K562 (cell line): ENCODE results near the gene KMT2D. TPM values are rescaled to one million over a fixed set of nuclear protein-coding genes. Genes with fewer than 3 reads are reported as not detected.

Experiments used
- ARID4B ChIP-seq: sonication (generic); formaldehyde crosslinking; IDR thresholded peaks from 2 replicates; pipeline ENCODE4 v1.8.0; 2022; ENCODE audit warnings: mild to moderate bottlenecking, missing genetic modification reagents
- ATF4 ChIP-seq: fragments of 450-650 bp; formaldehyde crosslinking; IDR thresholded peaks from 2 replicates; pipeline ENCODE4 v1.4.0; 2022; ENCODE audit warnings: mild to moderate bottlenecking, moderate library complexity
- C11orf30 ChIP-seq: fragments of 450-650 bp; IDR thresholded peaks from 2 replicates; pipeline ENCODE4 v1.6.1; 2016; ENCODE audit warnings: low read depth, mild to moderate bottlenecking
- CBX1 ChIP-seq: sonication (generic); IDR thresholded peaks from 2 replicates; pipeline ENCODE4 v1.6.1; 2016; ENCODE audit warnings: antibody characterized with exemption, low read depth, mild to moderate bottlenecking
- CCNT2 ChIP-seq: IDR thresholded peaks from 2 replicates; pipeline ENCODE4 v1.6.1; 2011; ENCODE audit warnings: borderline replicate concordance, low read depth, mild to moderate bottlenecking, moderate library complexity, mixed read lengths, low read length; ENCODE audit not compliant: insufficient read length; ENCODE audit errors: extremely low read depth
- CREB1 ChIP-seq, 2 experiments: sonication (generic) in 1 of 2; formaldehyde crosslinking in 1 of 2; IDR thresholded peaks; 2 replicates each; pipeline versions ENCODE4 v1.6.1 to v1.8.0; 2012 to 2022; ENCODE audit warnings: inconsistent platforms in 1 of 2, mild to moderate bottlenecking in 1 of 2, missing genetic modification reagents in 1 of 2, moderate library complexity in 1 of 2
- DNMT1 ChIP-seq: fragments of 450-650 bp; IDR thresholded peaks from 2 replicates; pipeline ENCODE4 v1.6.1; 2016; ENCODE audit warnings: antibody characterized with exemption, mild to moderate bottlenecking
- EP400 ChIP-seq: fragments of 450-650 bp; IDR thresholded peaks from 2 replicates; pipeline ENCODE4 v1.6.1; 2017; ENCODE audit warnings: antibody characterized with exemption, mild to moderate bottlenecking, moderate library complexity
- FOXM1 ChIP-seq, 2 experiments: fragments of 450-650 bp in 1 of 2; sonication (generic) in 1 of 2; formaldehyde crosslinking in 1 of 2; IDR thresholded peaks; 2 replicates each; pipeline versions ENCODE4 v1.6.1 to v1.9.0; 2017 to 2022; ENCODE audit warnings: low read depth in 2 of 2, mild to moderate bottlenecking in 2 of 2, missing genetic modification reagents in 1 of 2, moderate library complexity in 1 of 2
- HCFC1 ChIP-seq: IDR thresholded peaks from 2 replicates; pipeline ENCODE4 v1.6.1; 2012; ENCODE audit warnings: low read depth, low read length, improper control_type of control experiment
- HOXB6 ChIP-seq: fragments of 250-450 bp; sonication (Bioruptor Pico); IDR thresholded peaks from 2 replicates; pipeline ENCODE4 v1.5.1; 2022; ENCODE audit warnings: mild to moderate bottlenecking, borderline replicate concordance
- L3MBTL2 ChIP-seq: fragments of 450-650 bp; IDR thresholded peaks from 2 replicates; pipeline ENCODE4 v1.6.1; 2016; ENCODE audit warnings: mild to moderate bottlenecking, moderate library complexity
- MXI1 ChIP-seq: IDR thresholded peaks from 2 replicates; pipeline ENCODE4 v1.6.1; 2011; ENCODE audit warnings: low read depth, mild to moderate bottlenecking, improper control_type of control experiment, low read length
- PCBP2 ChIP-seq: fragments of 200-400 bp; formaldehyde crosslinking; IDR thresholded peaks from 2 replicates; pipeline ENCODE4 v1.6.1; 2018; ENCODE audit warnings: low read length, low read depth, mild to moderate bottlenecking, moderate library complexity; ENCODE audit not compliant: poor library complexity, severe bottlenecking
- SMARCA4 ChIP-seq: fragments of 450-650 bp; IDR thresholded peaks from 2 replicates; pipeline ENCODE4 v1.6.1; 2016
- SP1 ChIP-seq: sonication (generic); formaldehyde crosslinking; IDR thresholded peaks from 2 replicates; pipeline ENCODE4 v1.8.1; 2022; ENCODE audit warnings: mild to moderate bottlenecking, missing genetic modification reagents
- SRF ChIP-seq, 2 experiments: fragments of 250-450, 450-650 bp in 1 of 2; sonication (Bioruptor Pico) in 1 of 2; sonication (generic) in 1 of 2; formaldehyde crosslinking; IDR thresholded peaks; 2 replicates each; pipeline versions ENCODE4 v1.5.0 to v1.5.1; 2020 to 2022; ENCODE audit warnings: mild to moderate bottlenecking in 1 of 2, missing genetic modification reagents in 1 of 2
- SUPT5H ChIP-seq: fragments of 450-650 bp; IDR thresholded peaks from 2 replicates; pipeline ENCODE4 v1.6.1; 2016
- TEAD1 ChIP-seq, 2 experiments: fragments of 450-650 bp in 1 of 2; sonication (generic) in 1 of 2; formaldehyde crosslinking; IDR thresholded peaks; 2 replicates each; pipeline versions ENCODE4 v1.4.0 to v1.8.0; 2020 to 2022; ENCODE audit warnings: mild to moderate bottlenecking in 2 of 2, missing genetic modification reagents in 1 of 2
- TOE1 ChIP-seq, 2 experiments: fragments of 450-650 bp in 1 of 2; sonication (generic) in 1 of 2; formaldehyde crosslinking in 1 of 2; IDR thresholded peaks; 2 replicates each; pipeline versions ENCODE4 v1.7.1 to v1.8.0; 2016 to 2022; ENCODE audit warnings: borderline replicate concordance in 2 of 2, mild to moderate bottlenecking in 2 of 2, antibody characterized with exemption in 1 of 2, inconsistent platforms in 1 of 2, low read depth in 1 of 2, missing genetic modification reagents in 1 of 2, moderate library complexity in 1 of 2
- ZBTB1 ChIP-seq: sonication (generic); formaldehyde crosslinking; IDR thresholded peaks from 2 replicates; pipeline ENCODE4 v1.8.1; 2023; ENCODE audit warnings: missing genetic modification reagents, low read depth, mild to moderate bottlenecking, borderline replicate concordance
- ZNF668 ChIP-seq: fragments of 250-450 bp; sonication (Bioruptor Pico); IDR thresholded peaks from 2 replicates; pipeline ENCODE4 v1.8.0; 2022; ENCODE audit warnings: mild to moderate bottlenecking, inconsistent platforms
- polyA plus RNA-seq, 8 experiments: library from polyadenylated mRNA; depleted of rRNA in 4 of 8; stranded (reverse) in 5 of 8; unstranded in 3 of 8; fragments of >200 nt; fragmentation: Nextera tagmentation in 2 of 8; fragmentation: Illumina TruSeq in 1 of 8; extraction: Ambion mirVana in 2 of 8; extraction: Trizol in 1 of 8; gene quantifications; 2 replicates each; pipeline versions ENCODE4 v1.2.1 to v1.2.3, GENCODE V29; 2011 to 2014; ENCODE audit warnings: inconsistent platforms in 1 of 8, missing spikeins in 1 of 8
- total RNA-seq, 7 experiments: library from RNA; depleted of rRNA in 6 of 7; stranded (reverse); fragments of >200 nt in 6 of 7; fragmentation: Illumina TruSeq in 2 of 7; extraction: Trizol in 2 of 7; gene quantifications; 2 replicates each; pipeline versions ENCODE4 v1.2.1 to v1.2.3, GENCODE V29; 2011 to 2021; ENCODE audit warnings: low replicate concordance in 1 of 7

The KMT2D gene
- total and polyA plus RNA-seq, 9 of the 15 experiments (the other 6 are each of a cell fraction or from before 2014, with no cell fraction given) = 0.22 to 93.7 (median 13.7) TPM

- TF ChIP-seq TOE1 (IDR thresholded peaks at IDR 0.05; ENCODE audit: borderline replicate concordance) (peak; percentile 95), TOE1 (CRISPR knock-in tag; IDR thresholded peaks at IDR 0.05; ENCODE audit: borderline replicate concordance, low read depth) (no peak), HCFC1 (no peak), L3MBTL2 (peak; percentile 90), SUPT5H (peak; percentile 38; the same call in 1 of the 2 replicates), ZBTB1 (no peak), SMARCA4 (peak; percentile 42; the same call in 1 of the 2 replicates), MXI1 (peak; percentile 70), ATF4 (CRISPR knock-in tag) (0 out of 2 replicates have a peak, but pooled peaks have one; percentile 55), CREB1 (IDR thresholded peaks at IDR 0.05) (peak; percentile 72), CREB1 (CRISPR knock-in tag; IDR thresholded peaks at IDR 0.05) (no peak; the same call in 1 of the 2 replicates), ZNF668 (CRISPR knock-in tag) (no peak), ARID4B (CRISPR knock-in tag) (peak; percentile 96), CCNT2 (peak; percentile 84), EP400 (peak; percentile 86), HOXB6 (CRISPR knock-in tag) (no peak), FOXM1 (IDR thresholded peaks at IDR 0.05; ENCODE audit: low read depth) (peak; percentile 83), FOXM1 (CRISPR knock-in tag; IDR thresholded peaks at IDR 0.05; ENCODE audit: low read depth) (no peak), C11orf30 (peak; percentile 67), PCBP2 (no peak), SRF (CRISPR knock-in tag; IDR thresholded peaks at IDR 0.05) (peak in 1 of 2 experiments; percentile 79; a peak in 1 of 4 replicates), TEAD1 (CRISPR knock-in tag; IDR thresholded peaks at IDR 0.05) (peak in 1 of 2 experiments; percentile 82; a peak in 2 of 4 replicates), SP1 (CRISPR knock-in tag) (peak; percentile 92), DNMT1 (no peak), CBX1 (no peak)
These were observed 9.1 kb upstream of the KMT2D start, which contains the start of gene RHEBL1 (continued) for GRCh38 chr12:49069507-49070346.
